GM19468 (cell line): ENCODE results near the gene PEX13.

Experiments used
- ATAC-seq: cut with Tn5 transposase; IDR thresholded peaks from one replicate; pipeline ENCODE4 v1.9.1; 2021; ENCODE audit warnings: mild to moderate bottlenecking, moderate library complexity, moderate number of reproducible peaks; ENCODE audit not compliant: unreplicated experiment; ENCODE audit errors: extremely low read depth

PEX13 gene

GRCh38 chr2:61057562-61057961 lies 40.0 kb downstream of the PEX13 start:
- ATAC-seq, result no peak

- ATAC-seq, result no peak
Observed at GRCh38 chr2:61059382-61059781, 41.9 kb downstream of the PEX13 start.

- peak; percentile 93 for ATAC-seq
Observed at GRCh38 chr2:61065714-61066709, 48.5 kb downstream of the PEX13 start, which contains the start of gene SANBR. TSS of gene SANBR (plus strand) at chr2:61065871. CDS start at chr2:61070351, 4,480 bp downstream.

GRCh38 chr2:61074100-61074499 lies 56.6 kb downstream of the PEX13 start:
- ATAC-seq, result no peak

GRCh38 chr2:61085883-61086282 lies 68.4 kb downstream of the PEX13 start:
- no peak for ATAC-seq

GRCh38 chr2:61089797-61090196 lies 72.3 kb downstream of the PEX13 start:
- no peak for ATAC-seq

GRCh38 chr2:61090386-61090921 lies 72.9 kb downstream of the PEX13 start:
- ATAC-seq, result no peak

GRCh38 chr2:61091485-61091884 lies 74.0 kb downstream of the PEX13 start:
- no peak for ATAC-seq

GRCh38 chr2:61096438-61096837 lies 78.9 kb downstream of the PEX13 start:
- ATAC-seq, result no peak

GRCh38 chr2:61100801-61101200 lies 83.3 kb downstream of the PEX13 start:
- ATAC-seq, result no peak
